Measurements from ENCODE around the gene INPP5J. TPM values are rescaled to one million over a fixed set of nuclear protein-coding genes. Genes with fewer than 3 reads are reported as not detected.

INPP5J gene
- total RNA-seq, 4 donors from 2014 or later = 0.26 to 3.2 (median 2.5) TPM

- no peak overlapping the region for H3K4me3 ChIP-seq
- peaks cover 20% of the 10 kb centered on the region for H3K4me1 ChIP-seq
- no peaks in the 10 kb centered on the region for H3K9me3 ChIP-seq
- no peaks in the 10 kb centered on the region for H3K27me3 ChIP-seq
- no peak for DNase-seq (ENCODE audit: low spot score in 2 of 2)
- 95% methylated on average over 13 of the region's 22 CpGs for WGBS
- no peak for TF ChIP-seq POLR2AphosphoS5 (IDR thresholded peaks at IDR 0.05)
- TF ChIP-seq EP300 (IDR thresholded peaks at IDR 0.05) = no peak
- TF ChIP-seq POLR2A (IDR thresholded peaks at IDR 0.05) = no peak
- TF ChIP-seq, protein P1, sequence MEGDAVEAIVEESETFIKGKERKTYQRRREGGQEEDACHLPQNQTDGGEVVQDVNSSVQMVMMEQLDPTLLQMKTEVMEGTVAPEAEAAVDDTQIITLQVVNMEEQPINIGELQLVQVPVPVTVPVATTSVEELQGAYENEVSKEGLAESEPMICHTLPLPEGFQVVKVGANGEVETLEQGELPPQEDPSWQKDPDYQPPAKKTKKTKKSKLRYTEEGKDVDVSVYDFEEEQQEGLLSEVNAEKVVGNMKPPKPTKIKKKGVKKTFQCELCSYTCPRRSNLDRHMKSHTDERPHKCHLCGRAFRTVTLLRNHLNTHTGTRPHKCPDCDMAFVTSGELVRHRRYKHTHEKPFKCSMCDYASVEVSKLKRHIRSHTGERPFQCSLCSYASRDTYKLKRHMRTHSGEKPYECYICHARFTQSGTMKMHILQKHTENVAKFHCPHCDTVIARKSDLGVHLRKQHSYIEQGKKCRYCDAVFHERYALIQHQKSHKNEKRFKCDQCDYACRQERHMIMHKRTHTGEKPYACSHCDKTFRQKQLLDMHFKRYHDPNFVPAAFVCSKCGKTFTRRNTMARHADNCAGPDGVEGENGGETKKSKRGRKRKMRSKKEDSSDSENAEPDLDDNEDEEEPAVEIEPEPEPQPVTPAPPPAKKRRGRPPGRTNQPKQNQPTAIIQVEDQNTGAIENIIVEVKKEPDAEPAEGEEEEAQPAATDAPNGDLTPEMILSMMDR (IDR thresholded peaks at IDR 0.05) = no peak
- no peaks in the 10 kb centered on the region for H3K36me3 ChIP-seq
- no peak overlapping the region for H3K27ac ChIP-seq
Observed at GRCh38 chr22:31126128-31126868, 3.5 kb downstream of the INPP5J start.

DNA sequence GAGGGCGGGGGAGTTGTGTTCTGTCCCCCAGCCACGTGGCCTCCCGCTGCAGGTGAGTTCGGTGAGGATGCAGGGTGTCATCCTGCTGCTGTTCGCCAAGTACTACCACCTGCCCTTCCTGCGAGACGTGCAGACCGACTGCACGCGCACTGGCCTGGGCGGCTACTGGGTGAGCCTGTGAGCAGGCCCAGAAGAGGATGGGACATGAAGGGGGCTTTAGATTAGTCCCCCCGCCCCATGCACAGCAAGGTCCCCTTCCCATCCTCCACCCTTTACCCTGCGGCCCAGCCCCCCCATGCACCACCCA lies 4.1 kb downstream of the INPP5J start:
- Histone ChIP-seq H3K36me3 (no peaks in the 10 kb centered on the region), H3K27me3 (no peaks in the 10 kb centered on the region), H3K4me1 (peaks cover 22% of the 10 kb centered on the region), H3K9me3 (no peaks in the 10 kb centered on the region), H3K4me3 (no peak overlapping the region), H3K27ac (no peak overlapping the region)
- TF ChIP-seq EP300 (IDR thresholded peaks at IDR 0.05) (no peak), POLR2A (IDR thresholded peaks at IDR 0.05) (no peak), POLR2AphosphoS5 (IDR thresholded peaks at IDR 0.05) (no peak)
- TF ChIP-seq, protein P1 (IDR thresholded peaks at IDR 0.05) = no peak
- WGBS = 69% methylated on average over 4 of the region's 13 CpGs
- no peak for DNase-seq (ENCODE audit: low spot score in 2 of 2)

DNA sequence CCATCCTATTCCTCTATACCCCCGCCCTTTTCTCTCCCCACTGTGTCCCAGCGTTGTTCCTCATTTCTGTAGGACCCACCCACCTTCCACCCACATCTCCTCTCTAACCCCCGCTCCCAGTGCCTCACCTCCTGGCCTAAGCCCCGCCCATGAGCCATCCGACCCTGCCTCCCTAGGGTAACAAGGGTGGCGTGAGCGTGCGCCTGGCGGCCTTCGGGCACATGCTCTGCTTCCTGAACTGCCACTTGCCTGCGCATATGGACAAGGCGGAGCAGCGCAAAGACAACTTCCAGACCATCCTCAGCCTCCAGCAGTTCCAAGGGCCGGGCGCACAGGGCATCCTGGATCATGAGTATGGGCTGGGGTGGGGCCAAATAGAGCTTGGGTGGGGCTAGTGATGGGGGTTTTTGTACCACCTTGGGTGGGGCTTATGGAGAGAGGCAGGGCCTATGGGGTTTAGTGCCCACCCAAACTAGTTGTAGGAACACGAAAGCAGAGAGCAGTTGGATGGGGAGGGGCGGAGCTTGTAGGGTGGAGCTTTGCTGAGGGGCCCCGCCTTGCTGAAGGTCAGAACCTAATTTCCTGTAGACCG lies 4.5 kb downstream of the INPP5J start:
- no peaks in the 10 kb centered on the region for H3K27me3 ChIP-seq
- DNase-seq (ENCODE audit: low spot score in 2 of 2) = no peak
- peaks cover 18% of the 10 kb centered on the region for H3K4me1 ChIP-seq
- no peak for TF ChIP-seq POLR2AphosphoS5 (IDR thresholded peaks at IDR 0.05)
- TF ChIP-seq EP300 (IDR thresholded peaks at IDR 0.05) = no peak
- TF ChIP-seq, protein P1 (IDR thresholded peaks at IDR 0.05) = no peak
- TF ChIP-seq POLR2A (IDR thresholded peaks at IDR 0.05) = no peak
- no peak overlapping the region for H3K27ac ChIP-seq
- H3K9me3 ChIP-seq = no peaks in the 10 kb centered on the region
- no peak overlapping the region for H3K4me3 ChIP-seq
- no peaks in the 10 kb centered on the region for H3K36me3 ChIP-seq
- 54% methylated on average over 14 of the region's 19 CpGs for whole genome bisulfite sequencing

DNA sequence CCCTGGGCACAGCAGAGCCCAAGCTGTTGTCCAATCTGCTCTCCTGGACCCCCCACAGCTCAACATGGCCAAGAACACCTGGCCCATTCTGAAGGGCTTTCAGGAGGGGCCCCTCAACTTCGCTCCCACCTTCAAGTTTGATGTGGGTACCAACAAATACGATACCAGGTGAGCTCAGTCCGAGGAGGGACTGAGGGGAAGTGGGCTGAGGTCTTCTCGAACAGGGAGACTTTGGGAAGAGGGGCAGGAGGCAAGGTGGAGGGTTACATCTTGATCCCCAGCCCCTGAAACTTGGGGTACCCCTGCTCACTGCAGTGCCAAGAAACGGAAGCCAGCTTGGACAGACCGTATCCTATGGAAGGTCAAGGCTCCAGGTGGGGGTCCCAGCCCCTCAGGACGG lies 5.4 kb downstream of the INPP5J start:
- Histone ChIP-seq H3K27ac (no peak overlapping the region), H3K27me3 (no peaks in the 10 kb centered on the region), H3K36me3 (no peaks in the 10 kb centered on the region), H3K9me3 (no peaks in the 10 kb centered on the region), H3K4me3 (no peak overlapping the region), H3K4me1 (peaks cover 9% of the 10 kb centered on the region)
- WGBS = 92% methylated on average over 7 of the region's 7 CpGs
- DNase-seq (ENCODE audit: low spot score in 2 of 2) = no peak
- TF ChIP-seq, protein P1 (IDR thresholded peaks at IDR 0.05) = no peak
- TF ChIP-seq POLR2A (IDR thresholded peaks at IDR 0.05) = no peak
- TF ChIP-seq EP300 (IDR thresholded peaks at IDR 0.05) = no peak
- TF ChIP-seq POLR2AphosphoS5 (IDR thresholded peaks at IDR 0.05) = no peak

DNA sequence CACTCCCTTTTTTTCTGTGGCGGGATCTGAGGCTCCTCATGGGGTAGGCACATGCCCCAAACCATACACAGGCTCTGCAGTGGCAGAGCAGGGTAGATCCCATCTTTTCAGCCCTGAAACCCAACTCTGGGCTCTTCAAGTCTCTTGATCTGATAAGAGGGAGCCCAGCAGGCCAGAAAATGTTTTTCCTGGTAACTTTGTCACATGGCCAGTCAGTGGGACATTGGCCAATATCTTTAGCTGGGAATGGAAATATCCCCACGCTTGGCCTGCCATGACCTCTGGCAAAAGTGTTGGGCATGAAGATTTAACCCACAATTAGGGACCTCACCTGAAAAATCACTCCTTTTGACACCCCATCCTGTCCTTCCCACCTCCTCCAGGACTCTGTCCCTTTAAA lies 8.1 kb downstream of the INPP5J start:
- WGBS = 94% methylated on average over 2 of the region's 2 CpGs

More for the DNA sequence above, 8.1 kb downstream of the INPP5J start:
- DNase-seq (ENCODE audit: low spot score in 2 of 2) = no peak
- no peak overlapping the region for H3K27ac ChIP-seq
- no peak overlapping the region for H3K4me3 ChIP-seq
- H3K27me3 ChIP-seq = no peaks in the 10 kb centered on the region
- no peaks in the 10 kb centered on the region for H3K9me3 ChIP-seq
- no peaks in the 10 kb centered on the region for H3K36me3 ChIP-seq
- peaks cover 7% of the 10 kb centered on the region for H3K4me1 ChIP-seq
- TF ChIP-seq, protein P1 (IDR thresholded peaks at IDR 0.05) = no peak
- TF ChIP-seq EP300 (IDR thresholded peaks at IDR 0.05) (no peak), POLR2A (IDR thresholded peaks at IDR 0.05) (no peak), POLR2AphosphoS5 (IDR thresholded peaks at IDR 0.05) (no peak)
